Activated naive CD4-positive, alpha-beta T cell treated with anti-CD3 and anti-CD28 coated beads, Interleukin-2, amount 10 ng/mL, durations not matched to agents 7 days and 5 days (primary cell): ENCODE measurements around the gene RALGAPA1.
"Not testable (repeated sequence)": the region's sequence is repeated elsewhere in the genome, so short reads cannot be mapped to it uniquely, and the experiment has no call there.

Experiments
- CTCF ChIA-PET: fragments of 350-600 bp; sonication (Branson Sonifier 250); formaldehyde crosslinking; loops from one replicate; lab custom pipeline; 2021; ENCODE audit warnings: antibody characterized with exemption; lab: Charles Lee
- DNase-seq: peaks from one replicate; pipeline ENCODE4 v3.0.0-alpha.2; 2020
- H3K27ac Mint-ChIP-seq: one replicate; pipeline ENCODE4 v1.8.0; 2021; ENCODE audit warnings: mild to moderate bottlenecking, moderate library complexity, mixed read lengths
- H3K27me3 Mint-ChIP-seq: one replicate; pipeline ENCODE4 v1.8.0; 2021; ENCODE audit warnings: mild to moderate bottlenecking, mixed read lengths
- H3K36me3 Mint-ChIP-seq: one replicate; pipeline ENCODE4 v1.8.0; 2021; ENCODE audit warnings: mixed read lengths
- H3K4me1 Mint-ChIP-seq: one replicate; pipeline ENCODE4 v1.8.0; 2021; ENCODE audit warnings: mixed read lengths
- H3K4me3 Mint-ChIP-seq: one replicate; pipeline ENCODE4 v1.8.0; 2021; ENCODE audit warnings: mild to moderate bottlenecking, moderate library complexity, mixed read lengths
- H3K9me3 Mint-ChIP-seq: one replicate; pipeline ENCODE4 v1.8.0; 2021; ENCODE audit warnings: mixed read lengths

Gene RALGAPA1

DNA sequence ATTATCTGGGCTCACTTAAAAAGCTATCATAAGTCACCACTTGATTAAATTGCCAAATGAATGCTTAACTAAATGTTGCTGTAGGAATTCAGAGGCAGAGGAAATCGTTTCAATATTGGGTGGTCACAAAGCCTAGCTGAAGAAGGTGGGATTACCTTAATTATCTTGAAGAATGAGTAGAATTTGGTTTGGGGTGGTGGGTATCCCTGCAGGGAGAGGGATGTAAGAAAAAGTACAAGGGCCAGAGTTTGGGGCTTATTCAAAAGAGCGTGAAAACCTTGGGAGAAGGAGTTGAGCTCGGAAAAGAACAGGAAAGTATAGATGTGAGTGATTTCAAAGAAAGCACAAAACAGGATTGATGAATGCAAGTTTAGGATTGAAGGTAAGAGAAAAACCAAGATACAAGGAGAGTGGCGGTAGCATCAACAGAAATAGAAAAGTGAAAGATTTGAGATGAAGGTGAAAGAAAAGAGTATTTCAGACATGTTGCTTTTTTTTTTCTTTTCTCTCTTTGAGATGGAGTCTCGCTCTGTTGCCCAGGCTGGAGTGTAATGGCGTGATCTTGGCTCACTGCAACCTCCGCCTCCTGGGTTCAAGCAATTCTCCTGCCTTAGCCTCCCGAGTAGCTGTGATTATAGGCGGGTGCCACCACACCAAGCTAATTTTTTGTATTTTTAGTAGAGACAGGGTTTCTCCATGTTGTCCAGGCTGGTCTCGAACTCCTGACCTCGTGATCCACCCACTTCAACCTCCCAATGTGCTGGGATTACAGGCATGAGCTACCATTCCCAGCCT, 18.8 kb upstream of the RALGAPA1 start:
- no peak for DNase-seq
- Mint-ChIP-seq H3K36me3 (peaks cover 10% of the 10 kb centered on the region), H3K27me3 (peaks cover 10% of the 10 kb centered on the region), H3K9me3 (no peaks in the 10 kb centered on the region), H3K27ac (no peak overlapping the region), H3K4me1 (peaks cover 26% of the 10 kb centered on the region), H3K4me3 (peak overlapping the region; percentile 89)
- CTCF ChIA-PET, result interaction anchor here (1.3 kb wide), 1 partner anchor 10 kb away, joined by 3 read pairs; no protein-coding TSS in a partner anchor

DNA sequence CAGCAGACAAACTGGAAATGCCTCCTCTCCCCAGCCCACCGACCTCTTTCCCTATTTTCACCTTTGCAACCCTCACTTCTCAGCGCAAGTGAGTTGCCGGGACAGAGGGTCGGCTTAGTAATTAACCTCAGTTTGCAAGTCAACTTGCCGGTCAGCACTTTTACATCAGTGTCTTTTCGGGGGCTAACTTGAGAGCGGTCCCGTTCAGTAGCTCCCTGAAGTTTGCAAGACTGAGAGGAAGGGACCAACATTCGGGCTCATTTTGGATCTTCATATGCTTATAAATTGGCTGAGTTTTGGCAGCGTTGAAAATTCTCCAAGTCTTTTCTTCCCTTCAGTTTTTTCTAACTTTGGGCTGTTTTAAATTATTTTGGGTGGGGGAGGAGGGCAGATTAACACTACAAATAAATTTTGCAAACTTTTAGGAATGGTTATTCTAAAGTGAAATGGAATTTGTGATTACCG, 17.9 kb upstream of the RALGAPA1 start:
- Mint-ChIP-seq H3K27me3 (peaks cover 15% of the 10 kb centered on the region), H3K9me3 (no peaks in the 10 kb centered on the region), H3K4me3 (peak overlapping the region; percentile 89), H3K27ac (peak overlapping the region; percentile 91), H3K4me1 (peaks cover 27% of the 10 kb centered on the region), H3K36me3 (peaks cover 10% of the 10 kb centered on the region)
- CTCF ChIA-PET, result interaction anchor here (0.8 to 1.3 kb wide), 3 partner anchors 9 to 12 kb away, joined by 3 to 8 read pairs (median 4); no protein-coding TSS in a partner anchor
- DNase-seq, result no peak

DNA sequence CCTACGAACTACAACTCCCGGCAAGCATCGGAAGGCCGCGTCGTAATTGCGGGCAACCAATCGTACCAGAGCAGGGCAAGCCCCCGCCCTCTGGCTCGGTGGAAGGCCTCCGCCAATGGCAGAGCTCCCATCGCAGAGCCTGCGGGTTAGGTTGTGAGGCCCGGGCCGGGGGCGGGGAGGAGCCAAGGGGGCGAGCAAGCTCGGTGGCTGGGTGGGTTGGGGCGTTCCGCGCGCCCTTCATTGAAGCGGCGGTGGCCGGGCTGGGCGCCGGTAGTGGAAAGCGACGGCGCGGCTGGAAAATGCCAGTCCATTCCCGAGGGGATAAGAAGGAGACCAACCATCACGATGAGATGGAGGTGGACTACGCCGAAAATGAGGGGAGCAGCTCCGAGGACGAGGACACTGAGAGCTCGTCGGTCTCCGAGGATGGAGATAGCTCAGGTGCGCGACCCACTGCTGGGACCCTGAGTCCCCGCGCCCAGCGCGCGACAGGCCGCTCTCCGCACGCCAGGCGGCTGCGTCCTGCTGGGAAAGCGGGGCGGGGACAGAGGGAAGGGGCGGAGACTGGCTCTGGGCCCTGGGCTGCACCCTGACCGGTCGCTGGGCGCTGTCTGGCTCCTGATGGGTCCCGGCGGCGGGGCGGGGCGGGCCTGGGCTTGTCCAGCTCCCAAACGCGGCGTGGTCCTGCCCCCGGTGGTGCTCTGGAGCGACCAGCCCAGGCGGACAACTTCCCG, 17.3 kb upstream of the RALGAPA1 start, which contains the start of gene BRMS1L:
Gene BRMS1L, plus strand, starts transcription at position 121 of the 734 bp plus-strand sequence. Its CDS starts 179 bp downstream, at position 300.
- peaks cover 31% of the 10 kb centered on the region for H3K4me1 Mint-ChIP-seq
- H3K27me3 Mint-ChIP-seq, result peaks cover 15% of the 10 kb centered on the region
- DNase-seq, result peak; percentile 99
- H3K4me3 Mint-ChIP-seq, result peak within 1 kb of the TSS; percentile 89
- H3K9me3 Mint-ChIP-seq, result no peaks in the 10 kb centered on the region
- peaks cover 5% of the 10 kb centered on the region for H3K36me3 Mint-ChIP-seq
- CTCF ChIA-PET, result interaction anchor here (0.8 to 1.4 kb wide), 3 partner anchors 8 to 19 kb away, joined by 4 to 8 read pairs (median 6); no protein-coding TSS in a partner anchor
- peak within 1 kb of the TSS; percentile 91 for H3K27ac Mint-ChIP-seq

DNA sequence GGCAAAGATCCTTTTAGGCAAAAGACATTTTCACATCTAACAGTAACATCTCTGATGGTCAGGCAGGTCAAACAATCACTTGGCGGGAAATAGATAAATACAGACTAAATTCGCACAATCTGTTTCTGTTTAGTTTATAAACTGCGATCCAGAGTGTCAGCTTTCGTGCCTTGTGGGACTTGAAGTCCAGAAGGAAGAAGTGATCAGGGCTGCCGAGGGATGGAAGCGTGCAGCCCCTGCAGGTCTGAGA, 16.8 kb upstream of the RALGAPA1 start:
- CTCF ChIA-PET, result interaction anchor here (1.4 kb wide), 1 partner anchor 19 kb away, joined by 6 read pairs; no protein-coding TSS in a partner anchor
- peak overlapping the region; percentile 89 for H3K4me3 Mint-ChIP-seq
- peaks cover 5% of the 10 kb centered on the region for H3K36me3 Mint-ChIP-seq
- peaks cover 15% of the 10 kb centered on the region for H3K27me3 Mint-ChIP-seq
- DNase-seq, result no peak
- H3K4me1 Mint-ChIP-seq, result peaks cover 31% of the 10 kb centered on the region
- H3K27ac Mint-ChIP-seq, result peak overlapping the region; percentile 91
- no peaks in the 10 kb centered on the region for H3K9me3 Mint-ChIP-seq

DNA sequence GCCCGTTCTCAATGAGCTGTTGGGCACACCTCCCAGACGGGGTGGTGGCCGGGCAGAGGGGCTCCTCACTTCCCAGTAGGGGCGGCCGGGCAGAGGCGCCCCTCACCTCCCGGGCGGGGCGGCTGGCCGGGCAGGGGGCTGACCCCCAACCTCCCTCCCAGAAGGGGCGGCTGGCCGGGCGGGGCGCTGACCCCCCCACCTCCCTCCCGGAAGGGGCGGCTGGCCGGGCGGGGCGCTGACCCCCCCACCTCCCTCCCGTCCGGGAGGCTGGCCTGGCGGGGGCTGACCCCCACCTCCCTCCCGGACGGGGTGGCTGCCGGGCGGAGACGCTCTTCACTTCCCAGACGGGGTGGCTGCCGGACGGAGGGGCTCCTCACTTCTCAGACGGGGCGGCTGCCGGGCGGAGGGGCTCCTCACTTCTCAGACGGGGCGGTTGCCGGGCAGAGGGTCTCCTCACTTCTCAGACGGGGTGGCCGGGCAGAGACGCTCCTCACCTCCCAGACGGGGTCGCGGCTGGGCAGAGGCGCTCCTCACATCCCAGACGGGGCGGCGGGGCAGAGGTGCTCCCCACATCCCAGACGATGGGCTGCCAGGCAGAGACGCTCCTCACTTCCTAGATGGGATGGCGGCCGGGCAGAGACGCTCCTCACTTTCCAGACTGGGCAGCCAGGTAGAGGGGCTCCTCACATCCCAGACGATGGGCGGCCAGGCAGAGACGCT, 15.5 kb upstream of the RALGAPA1 start:
- CTCF ChIA-PET, DNase-seq, H3K9me3 Mint-ChIP-seq, H3K27ac Mint-ChIP-seq, H3K36me3 Mint-ChIP-seq: not testable (repeated sequence)
- peaks cover 15% of the 10 kb centered on the region for H3K27me3 Mint-ChIP-seq
- H3K4me1 Mint-ChIP-seq, result peaks cover 31% of the 10 kb centered on the region
- H3K4me3 Mint-ChIP-seq, result peak overlapping the region; percentile 89

DNA sequence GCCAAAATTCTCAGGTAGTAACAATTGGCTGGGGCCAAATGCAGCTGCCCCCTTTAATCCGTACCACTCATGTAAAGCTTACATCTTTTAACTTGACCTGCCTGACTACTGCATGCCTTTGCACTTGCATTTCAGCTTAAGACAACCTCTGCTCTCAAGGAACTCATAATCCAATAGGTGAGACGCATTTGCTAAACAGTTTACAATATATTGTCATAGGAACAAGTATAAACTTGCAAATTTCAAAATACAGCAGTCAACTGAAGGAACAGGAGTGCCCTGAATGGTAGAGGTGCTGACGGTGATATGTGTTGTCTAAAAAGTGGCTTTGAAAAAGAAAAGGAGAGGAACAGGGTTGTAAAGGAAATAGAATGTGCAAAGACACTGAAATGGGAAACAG, 13.4 kb upstream of the RALGAPA1 start:
- H3K4me3 Mint-ChIP-seq, result no peak overlapping the region
- CTCF ChIA-PET, result interaction anchor here (0.6 to 9.7 kb wide), 8 partner anchors 9 to 758 kb away, joined by 3 to 97 read pairs (median 4); no protein-coding TSS in a partner anchor
- H3K27me3 Mint-ChIP-seq, result peaks cover 15% of the 10 kb centered on the region
- no peaks in the 10 kb centered on the region for H3K36me3 Mint-ChIP-seq
- H3K9me3 Mint-ChIP-seq, result no peaks in the 10 kb centered on the region
- no peak for DNase-seq
- no peak overlapping the region for H3K27ac Mint-ChIP-seq
- peaks cover 21% of the 10 kb centered on the region for H3K4me1 Mint-ChIP-seq

DNA sequence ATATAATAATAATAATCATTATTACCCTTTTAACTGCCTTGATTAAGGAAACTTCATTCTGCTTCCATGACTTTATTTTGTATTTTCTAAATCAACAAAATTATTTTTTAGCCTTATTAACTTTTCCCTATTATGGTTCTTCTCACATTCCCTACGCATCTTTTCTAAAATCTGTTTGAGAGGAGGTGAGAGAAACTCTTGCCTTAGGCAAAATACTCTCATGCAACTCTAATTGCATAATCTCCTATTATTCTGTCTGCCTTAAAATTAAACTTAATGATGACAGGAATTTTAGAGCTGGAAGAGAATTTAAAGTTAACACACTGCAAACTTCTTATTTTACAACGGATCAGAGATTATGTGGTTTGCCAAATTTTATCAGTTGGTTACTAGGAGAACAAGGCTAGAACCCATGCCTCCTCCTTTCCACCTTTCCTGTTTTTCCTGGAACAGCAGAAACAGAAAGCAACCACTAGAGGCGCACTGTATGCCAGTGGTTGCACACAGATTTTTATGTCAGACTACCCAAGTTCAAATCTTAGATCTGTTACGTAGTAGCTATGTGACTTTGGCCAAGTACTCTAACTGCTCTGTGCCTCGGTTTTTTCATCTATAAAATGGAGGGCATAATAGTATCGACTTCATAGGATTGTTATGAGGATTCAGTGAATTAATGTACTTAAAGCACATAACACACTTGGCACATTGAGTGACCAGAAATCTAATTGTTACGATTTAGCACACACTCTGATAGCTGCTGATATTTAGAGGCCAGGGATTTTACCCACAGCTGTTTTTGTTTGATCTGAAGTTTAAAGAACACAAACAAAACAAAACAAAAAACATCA, 12.7 kb upstream of the RALGAPA1 start:
- Mint-ChIP-seq H3K4me1 (peaks cover 14% of the 10 kb centered on the region), H3K9me3 (no peaks in the 10 kb centered on the region), H3K27ac (no peak overlapping the region), H3K36me3 (no peaks in the 10 kb centered on the region), H3K27me3 (peaks cover 18% of the 10 kb centered on the region), H3K4me3 (no peak overlapping the region)
- CTCF ChIA-PET, result interaction anchor here (0.6 to 9.7 kb wide), 8 partner anchors 8 to 758 kb away, joined by 3 to 97 read pairs (median 3); no protein-coding TSS in a partner anchor
- peak; percentile 31 for DNase-seq

DNA sequence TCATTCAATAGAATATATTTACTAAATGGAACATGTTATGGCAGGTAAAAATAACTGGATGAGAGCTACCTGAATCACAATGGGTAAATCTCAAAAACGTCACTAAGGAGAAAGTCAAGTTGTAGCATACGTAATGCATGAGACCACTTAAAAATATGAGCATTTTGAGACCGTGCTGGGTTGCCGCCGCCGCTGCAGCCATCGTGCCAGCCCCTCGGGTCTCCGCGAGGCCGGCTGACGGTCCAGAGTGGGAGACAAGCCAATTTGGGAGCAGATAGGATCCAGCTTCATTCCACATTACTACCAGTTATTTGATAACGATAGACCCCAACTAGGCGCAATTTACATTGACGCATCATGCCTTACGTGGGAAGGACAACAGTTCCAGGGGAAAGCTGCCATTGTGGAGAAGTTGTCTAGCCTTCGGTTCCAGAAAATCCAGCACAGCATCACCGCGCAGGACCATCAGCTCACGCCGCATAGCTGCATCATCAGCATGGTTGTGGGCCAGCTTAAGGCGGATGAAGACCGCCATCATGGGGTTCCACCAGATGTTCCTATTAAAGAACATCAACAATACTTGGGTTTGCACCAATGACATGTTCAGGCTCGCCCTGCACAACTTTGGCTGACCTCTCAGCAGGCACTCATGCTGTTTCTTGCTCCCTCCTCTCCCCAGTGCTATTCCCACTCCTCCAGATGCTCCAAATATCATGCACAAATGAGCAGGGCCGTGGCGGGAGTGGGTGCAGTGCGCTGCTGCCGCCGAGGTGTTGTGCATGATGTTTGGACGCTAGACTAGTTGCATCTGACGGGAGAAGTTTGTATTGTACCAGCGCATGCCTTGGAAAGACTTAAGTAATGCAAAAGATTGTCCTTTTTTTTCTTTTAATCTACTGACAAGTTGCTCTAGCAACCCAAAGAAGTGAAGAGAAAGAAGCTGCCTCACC, 10.8 kb upstream of the RALGAPA1 start:
- H3K4me1 Mint-ChIP-seq, result peaks cover 6% of the 10 kb centered on the region
- CTCF ChIA-PET, result interaction anchor here (0.7 to 9.7 kb wide), 3 partner anchors 133 to 403 kb away, joined by 3 to 97 read pairs (median 3); no protein-coding TSS in a partner anchor
- no peaks in the 10 kb centered on the region for H3K36me3 Mint-ChIP-seq
- no peak overlapping the region for H3K27ac Mint-ChIP-seq
- peaks cover 17% of the 10 kb centered on the region for H3K27me3 Mint-ChIP-seq
- H3K9me3 Mint-ChIP-seq, result no peaks in the 10 kb centered on the region
- no peak for DNase-seq
- no peak overlapping the region for H3K4me3 Mint-ChIP-seq

DNA sequence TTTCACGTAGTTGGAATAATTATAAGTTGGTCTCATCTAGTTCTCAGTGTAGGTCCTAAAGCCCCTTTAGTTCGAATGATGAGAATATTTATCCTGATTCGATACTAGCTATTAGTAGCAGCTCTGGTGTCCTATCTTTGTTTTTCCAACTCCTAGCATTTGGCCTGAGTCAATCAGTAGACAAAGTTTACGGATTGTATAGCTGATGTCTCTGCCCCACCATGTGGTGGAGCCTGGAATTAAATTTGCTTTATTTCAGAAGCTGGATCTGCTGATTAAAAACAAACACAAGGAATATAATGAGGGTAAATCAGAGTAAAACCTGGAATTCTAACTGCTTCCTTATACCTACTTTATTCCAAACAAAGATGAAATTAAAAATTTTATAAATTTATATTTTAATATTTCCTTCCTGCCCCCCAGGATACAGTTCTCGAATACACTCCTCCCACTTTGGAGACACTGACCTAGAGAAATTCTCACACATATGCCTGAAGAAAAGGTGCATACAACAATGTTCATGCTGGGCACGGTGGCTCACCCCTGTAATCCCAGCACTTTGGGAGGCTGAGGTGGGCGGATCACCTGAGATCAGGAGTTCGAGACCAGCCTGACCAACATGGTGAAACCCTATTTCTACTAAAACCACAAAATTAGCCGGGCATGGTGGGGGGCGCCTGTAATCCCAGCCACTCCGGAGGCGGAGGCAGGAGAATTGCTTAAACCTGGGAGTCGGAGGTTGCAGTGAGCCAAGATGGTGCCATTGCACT, 9.4 kb upstream of the RALGAPA1 start:
- DNase-seq, result peak; percentile 44
- peaks cover 14% of the 10 kb centered on the region for H3K27me3 Mint-ChIP-seq
- H3K36me3 Mint-ChIP-seq, result no peaks in the 10 kb centered on the region
- no peaks in the 10 kb centered on the region for H3K9me3 Mint-ChIP-seq
- CTCF ChIA-PET, result interaction anchor here (0.7 to 9.7 kb wide), 19 partner anchors 8 to 1335 kb away, joined by 3 to 97 read pairs (median 4); partner anchors contain the start of gene BRMS1L
- H3K4me1 Mint-ChIP-seq, result peaks cover 6% of the 10 kb centered on the region
- no peak overlapping the region for H3K4me3 Mint-ChIP-seq
- H3K27ac Mint-ChIP-seq, result no peak overlapping the region

DNA sequence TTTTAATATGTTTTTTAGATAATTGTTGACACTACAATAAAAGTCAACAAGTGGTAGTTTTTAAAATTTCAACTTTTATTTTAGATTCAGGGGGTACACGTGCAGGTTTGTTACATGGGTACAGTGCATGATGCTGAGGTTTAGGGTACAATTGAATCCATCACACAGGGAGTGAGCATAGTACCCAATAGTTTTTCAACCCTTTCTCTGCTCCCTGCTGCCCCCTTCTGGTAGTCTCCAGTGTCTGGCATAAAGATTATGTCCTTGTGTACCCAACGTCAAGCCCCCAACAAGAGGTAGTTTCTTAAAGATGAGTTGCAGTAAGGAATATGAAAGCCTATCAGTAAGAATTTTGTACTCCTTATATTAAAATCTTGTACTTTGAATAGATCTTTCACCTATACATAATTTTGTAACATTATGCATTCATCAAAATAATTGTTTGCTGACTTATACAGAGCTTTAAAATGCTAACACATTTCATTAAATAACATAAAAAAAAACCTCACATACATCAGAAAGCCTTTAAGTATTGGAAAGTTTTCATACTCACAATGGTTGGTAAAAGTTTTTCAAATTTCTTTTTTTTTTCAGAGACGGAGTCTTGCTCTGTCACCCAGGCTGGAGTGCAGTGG, 5.4 kb upstream of the RALGAPA1 start:
- H3K27ac Mint-ChIP-seq, result no peak overlapping the region
- H3K4me3 Mint-ChIP-seq, result no peak overlapping the region
- peaks cover 3% of the 10 kb centered on the region for H3K27me3 Mint-ChIP-seq
- CTCF ChIA-PET, result interaction anchor here (0.6 to 9.7 kb wide), 10 partner anchors 8 to 403 kb away, joined by 3 to 97 read pairs (median 3); partner anchors contain the start of gene BRMS1L
- H3K4me1 Mint-ChIP-seq, result no peaks in the 10 kb centered on the region
- H3K9me3 Mint-ChIP-seq, result no peaks in the 10 kb centered on the region
- H3K36me3 Mint-ChIP-seq, result no peaks in the 10 kb centered on the region
- DNase-seq, result peak; percentile 86

DNA sequence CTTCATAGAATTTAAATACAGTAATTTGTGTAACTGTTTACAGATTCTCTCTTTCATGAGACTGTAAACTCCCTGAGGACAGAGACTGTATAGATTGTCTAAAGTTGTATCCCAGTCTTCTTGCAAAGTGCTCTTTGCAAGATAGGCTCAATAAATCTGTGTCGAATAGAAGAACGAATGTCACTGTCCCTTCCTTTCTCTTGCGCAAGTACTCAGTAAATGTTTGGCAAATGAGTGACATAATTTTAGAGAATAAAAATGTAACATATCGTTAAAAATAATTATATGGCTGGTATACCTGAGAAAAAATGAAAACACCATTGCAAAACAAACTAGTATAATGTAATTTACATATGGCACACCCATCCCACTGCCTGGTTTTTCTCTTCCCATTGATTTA, 1.9 kb upstream of the RALGAPA1 start:
- DNase-seq, result no peak
- Mint-ChIP-seq H3K27ac (no peak overlapping the region), H3K4me3 (no peak overlapping the region), H3K4me1 (peaks cover 28% of the 10 kb centered on the region), H3K36me3 (no peaks in the 10 kb centered on the region), H3K27me3 (peaks cover 4% of the 10 kb centered on the region), H3K9me3 (no peaks in the 10 kb centered on the region)
- CTCF ChIA-PET, result no interaction called here
